Smooth muscle cell (in vitro differentiated cells): ENCODE data around the gene HCRTR2. TPM values are rescaled to one million over a fixed set of nuclear protein-coding genes. Genes with fewer than 3 reads are reported as not detected.

ENCODE experiments used
- DNase-seq: peaks from one replicate; lab custom pipeline; 2025; ENCODE audit not compliant: unreplicated experiment; lab: John Stamatoyannopoulos, UW
- H2AFZ ChIP-seq: fragments of 200-600 bp; sonication (generic); 2 replicates; pipeline ENCODE4 v1.6.0; 2016; ENCODE audit warnings: antibody characterized with exemption, low read depth, mild to moderate bottlenecking
- H3F3A ChIP-seq: fragments of 200-600 bp; sonication (generic); 2 replicates; pipeline ENCODE4 v1.6.0; 2017; ENCODE audit warnings: antibody characterized with exemption, low read depth
- H3K27ac ChIP-seq: fragments of 200-600 bp; sonication (generic); 2 replicates; pipeline ENCODE4 v1.5.1; 2016; ENCODE audit warnings: low read depth, mild to moderate bottlenecking
- H3K27me3 ChIP-seq: fragments of 200-600 bp; sonication (generic); 2 replicates; pipeline ENCODE4 v1.6.1; 2016; ENCODE audit warnings: low read depth, mild to moderate bottlenecking
- H3K36me3 ChIP-seq: fragments of 200-600 bp; sonication (generic); 2 replicates; pipeline ENCODE4 v1.5.1; 2016; ENCODE audit warnings: low read depth
- H3K4me1 ChIP-seq: fragments of 200-600 bp; sonication (generic); 2 replicates; pipeline ENCODE4 v1.5.1; 2016; ENCODE audit warnings: low read depth
- H3K4me2 ChIP-seq: fragments of 200-600 bp; sonication (generic); 2 replicates; pipeline ENCODE4 v1.6.0; 2016; ENCODE audit warnings: mild to moderate bottlenecking
- H3K4me3 ChIP-seq: fragments of 200-600 bp; sonication (generic); 2 replicates; pipeline ENCODE4 v1.5.1; 2016; ENCODE audit warnings: mild to moderate bottlenecking
- H3K79me2 ChIP-seq: fragments of 200-600 bp; sonication (generic); 2 replicates; pipeline ENCODE4 v1.6.0; 2016; ENCODE audit warnings: low read depth, mild to moderate bottlenecking
- H3K9ac ChIP-seq: fragments of 200-600 bp; sonication (generic); 2 replicates; pipeline ENCODE4 v1.6.0; 2016; ENCODE audit warnings: low read depth
- H3K9me3 ChIP-seq: fragments of 200-600 bp; sonication (generic); replicated peaks from 2 replicates; pipeline ENCODE4 v1.5.1; 2016; ENCODE audit warnings: low read depth
- H4K20me1 ChIP-seq: fragments of 200-600 bp; sonication (generic); 2 replicates; pipeline ENCODE4 v1.6.0; 2016; ENCODE audit warnings: low read depth
- CTCF ChIP-seq: fragments of 200-600 bp; sonication (generic); IDR thresholded peaks from 2 replicates; pipeline ENCODE4 v1.5.1; 2017; ENCODE audit warnings: borderline replicate concordance, mild to moderate bottlenecking, antibody characterized with exemption; ENCODE audit not compliant: insufficient read depth, poor library complexity, severe bottlenecking
- WGBS: methylation state at CpG from one replicate; pipeline ENCODE4 v1.1.7; 2016; ENCODE audit warnings: low lambda C conversion rate; 5-methylcytosine and 5-hydroxymethylcytosine counted together
- polyA plus RNA-seq: library from polyadenylated mRNA; unstranded; fragments of >200 nt; fragmentation: Nextera tagmentation; extraction: Ambion mirVana; gene quantifications from 2 replicates; pipeline ENCODE4 v1.2.1, GENCODE V29; 2016
- total RNA-seq: library from RNA; depleted of rRNA; stranded (reverse); fragments of >200 nt; gene quantifications from 2 replicates; pipeline ENCODE4 v1.2.3, GENCODE V29; 2014

The HCRTR2 gene
- total and polyA plus RNA-seq, 2 experiments from 2014 or later = 0.47 to 2.4 TPM

DNA sequence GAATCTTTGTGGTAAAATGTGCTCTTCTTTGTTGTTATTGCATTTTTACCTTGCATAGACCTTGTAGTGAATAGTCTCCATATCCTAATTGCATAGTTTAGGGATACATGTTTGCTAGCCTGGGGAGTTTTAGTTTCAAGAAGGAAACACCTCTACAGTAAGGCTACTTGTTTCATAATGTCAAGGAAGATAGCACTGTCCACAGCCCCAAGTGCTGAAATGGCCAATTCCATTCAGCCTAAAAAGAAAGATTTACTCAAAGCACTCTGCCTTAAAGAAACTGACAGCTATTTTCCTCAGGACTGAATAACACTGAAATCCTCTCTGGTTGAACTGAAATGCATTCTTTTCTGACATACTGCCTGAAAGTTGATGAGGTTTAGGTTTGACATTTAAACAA lies 2.6 kb downstream of the HCRTR2 start:
- H3K4me3 ChIP-seq = no peak overlapping the region
- H3K36me3 ChIP-seq = no peaks in the 10 kb centered on the region
- H3K4me2 ChIP-seq = no peak overlapping the region
- H3K9me3 ChIP-seq = no peaks in the 10 kb centered on the region
- no peaks in the 10 kb centered on the region for H3K79me2 ChIP-seq
- H3K4me1 ChIP-seq = peaks cover 8% of the 10 kb centered on the region
- no peak for TF ChIP-seq CTCF
- H3K9ac ChIP-seq = no peak overlapping the region
- no peaks in the 10 kb centered on the region for H4K20me1 ChIP-seq
- no peak overlapping the region for H2AFZ ChIP-seq
- peaks cover 48% of the 10 kb centered on the region for H3K27me3 ChIP-seq
- no peak for DNase-seq
- no peak overlapping the region for H3K27ac ChIP-seq
- no peaks in the 10 kb centered on the region for H3F3A ChIP-seq

- TF ChIP-seq CTCF = no peak
- Histone ChIP-seq H4K20me1 (no peaks in the 10 kb centered on the region), H3K79me2 (no peaks in the 10 kb centered on the region), H3K9me3 (no peaks in the 10 kb centered on the region), H3K4me2 (no peak overlapping the region), H3K4me3 (no peak overlapping the region), H3K27ac (no peak overlapping the region), H3K4me1 (peaks cover under 1% of the 10 kb centered on the region), H3K9ac (no peak overlapping the region), H3K36me3 (no peaks in the 10 kb centered on the region), H2AFZ (no peak overlapping the region), H3F3A (no peaks in the 10 kb centered on the region), H3K27me3 (peaks cover 17% of the 10 kb centered on the region)
- WGBS = 71% methylated on average over 1 of the region's 1 CpG
- DNase-seq = no peak
Observed at GRCh38 chr6:55180258-55180657, 5.9 kb downstream of the HCRTR2 start.

GRCh38 chr6:55182016-55182650 lies 7.8 kb downstream of the HCRTR2 start:
- H3K4me2 ChIP-seq = no peak overlapping the region
- H3K9me3 ChIP-seq = no peaks in the 10 kb centered on the region
- 86% methylated on average over 7 of the region's 7 CpGs for WGBS
- H3K4me1 ChIP-seq = no peaks in the 10 kb centered on the region
- no peaks in the 10 kb centered on the region for H3K36me3 ChIP-seq
- no peak overlapping the region for H3K27ac ChIP-seq
- no peak for TF ChIP-seq CTCF
- DNase-seq = no peak
- H3F3A ChIP-seq = no peaks in the 10 kb centered on the region
- H3K4me3 ChIP-seq = no peak overlapping the region
- H3K79me2 ChIP-seq = no peaks in the 10 kb centered on the region
- no peaks in the 10 kb centered on the region for H4K20me1 ChIP-seq
- no peak overlapping the region for H3K9ac ChIP-seq
- peaks cover 4% of the 10 kb centered on the region for H3K27me3 ChIP-seq
- H2AFZ ChIP-seq = no peak overlapping the region
